GM10248 (cell line): ENCODE results near the gene CCDC107.
A peak's percentile ranks its signal among the peaks of the same experiment; 100 is the strongest.
"Not testable (repeated sequence)": the region's sequence is repeated elsewhere in the genome, so short reads cannot be mapped to it uniquely, and the experiment has no call there.

Experiments used
- CTCF ChIA-PET: fragments of 300-600 bp; sonication (Branson Sonifier 250); formaldehyde crosslinking; extraction: SDS; loops from one replicate; lab custom pipeline; 2021; ENCODE audit warnings: antibody characterized with exemption; lab: Yijun Ruan, JAX
- POLR2A ChIA-PET: fragments of 350-650 bp; sonication (Branson Sonifier 250); formaldehyde crosslinking; extraction: SDS; loops from one replicate; lab custom pipeline; 2020; ENCODE audit warnings: antibody characterized with exemption; lab: Yijun Ruan, JAX
- DNase-seq: peaks from one replicate; pipeline ENCODE4 v3.0.0; 2012; ENCODE audit errors: extremely low spot score
- CTCF ChIP-seq: IDR thresholded peaks from 2 replicates; pipeline ENCODE4 v1.5.1; 2012; ENCODE audit warnings: mild to moderate bottlenecking, low read depth; ENCODE audit errors: extremely low read depth, missing control alignments, control extremely low read depth

The CCDC107 gene

DNA sequence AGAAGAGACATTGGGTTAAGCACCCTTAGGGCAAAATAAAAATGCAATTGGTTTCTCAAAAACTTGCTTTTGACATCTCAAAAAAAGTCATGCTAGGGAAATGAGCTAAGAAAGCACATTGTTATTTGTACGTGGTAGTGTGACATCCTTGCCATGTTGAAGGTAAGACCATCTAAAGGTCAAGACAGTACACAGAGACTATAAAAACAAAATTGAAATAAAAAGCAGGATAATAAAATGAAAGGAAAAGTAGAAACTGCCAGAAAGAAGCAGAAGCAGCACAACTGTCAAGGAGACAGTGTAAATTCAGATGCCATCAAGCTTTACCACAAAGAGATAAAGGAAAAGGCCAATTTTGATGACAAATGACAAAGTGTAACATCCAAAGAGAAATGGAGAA lies 18.9 kb upstream of the CCDC107 start:
- DNase-seq, POLR2A ChIA-PET: not testable (repeated sequence)
- CTCF ChIA-PET: interaction anchor here (1.1 to 3.2 kb wide), 9 partner anchors 9 to 187 kb away, joined by 3 to 7 read pairs (median 4); partner anchors contain the start of gene TLN1

- DNase-seq: no peak
- ChIA-PET CTCF (interaction anchor here (0.7 to 3.2 kb wide), 9 partner anchors 18 to 187 kb away, joined by 3 to 7 read pairs (median 4); partner anchors contain the start of genes CCDC107, RMRP and TLN1), POLR2A (no interaction called here)
- no peak for TF ChIP-seq CTCF
Measured at GRCh38 chr9:35639631-35640030, 18.5 kb upstream of the CCDC107 start.

DNA sequence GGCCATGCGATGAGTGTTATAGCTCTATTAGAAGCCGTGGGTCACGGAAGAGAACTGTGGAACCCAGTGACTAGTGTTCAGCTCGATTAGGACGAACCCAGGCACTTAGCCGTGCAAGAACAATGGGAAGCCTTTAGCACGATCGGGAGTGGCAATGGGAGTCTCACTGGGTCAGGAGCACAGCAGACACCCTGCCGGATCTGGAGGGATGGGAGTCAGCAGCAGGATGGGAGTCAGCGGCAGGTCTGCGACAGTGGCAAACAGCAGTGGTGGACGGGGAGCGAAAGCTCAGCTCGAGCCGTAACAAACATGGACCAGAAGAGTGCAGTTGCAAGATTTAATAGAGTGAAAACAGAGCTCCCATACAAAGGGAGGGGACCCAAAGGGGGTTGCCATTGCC lies 17.7 kb upstream of the CCDC107 start:
- DNase-seq, POLR2A ChIA-PET: not testable (repeated sequence)
- CTCF ChIA-PET: interaction anchor here (0.7 to 3.2 kb wide), 7 partner anchors 17 to 186 kb away, joined by 3 to 7 read pairs (median 4); partner anchors contain the start of genes CCDC107, RMRP and TLN1

DNA sequence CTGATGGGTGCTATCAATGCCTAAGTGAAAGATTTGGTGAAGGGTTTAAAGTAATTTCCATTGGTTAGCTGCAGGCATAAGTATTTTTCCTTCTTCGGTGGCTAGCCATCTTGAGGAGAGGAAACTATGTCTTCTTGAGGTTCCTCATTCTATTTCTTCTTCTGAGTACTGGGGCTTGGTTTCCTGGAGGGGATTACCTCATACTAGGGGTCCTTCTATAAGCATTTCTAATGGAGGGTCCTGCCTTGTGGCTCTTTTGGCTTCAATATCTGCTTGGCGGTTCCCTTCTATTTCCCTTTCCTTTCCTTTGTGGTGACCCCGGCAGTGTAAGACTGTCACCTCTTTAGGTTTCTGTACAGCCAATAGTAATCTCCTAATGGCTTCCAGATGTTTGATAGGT lies 16.6 kb upstream of the CCDC107 start:
- CTCF ChIA-PET: interaction anchor here (3.2 kb wide), 1 partner anchor 20 kb away, joined by 7 read pairs; no protein-coding TSS in a partner anchor
- POLR2A ChIA-PET, DNase-seq: not testable (repeated sequence)

DNA sequence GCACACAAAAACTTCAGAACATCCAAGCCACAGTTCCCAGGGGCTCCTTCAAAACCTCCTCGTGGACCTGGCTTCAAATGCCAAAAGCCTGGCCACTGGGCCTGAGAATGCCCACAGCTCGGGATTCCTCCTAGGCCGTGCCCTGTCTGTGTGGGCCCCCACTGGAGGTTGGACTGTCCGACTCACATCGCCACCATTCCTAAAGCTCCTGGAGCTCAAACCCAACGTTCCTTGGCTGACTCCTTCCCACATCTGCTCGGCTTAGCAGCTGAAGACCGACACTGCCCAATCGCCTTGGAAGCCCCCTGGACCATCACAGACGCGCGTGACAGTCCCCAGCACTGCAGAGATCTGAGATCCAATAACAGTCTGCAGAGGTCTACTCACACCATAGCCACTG lies 15.0 kb upstream of the CCDC107 start:
- no peak for DNase-seq
- ChIA-PET POLR2A (no interaction called here), CTCF (interaction anchor here (1.4 to 4.5 kb wide), 2 partner anchors 14 to 109 kb away, joined by 3 to 26 read pairs; no protein-coding TSS in a partner anchor)
- TF ChIP-seq CTCF: no peak

- CTCF ChIA-PET: interaction anchor here (0.6 to 7.2 kb wide), 19 partner anchors 12 to 189 kb away, joined by 3 to 138 read pairs (median 6); partner anchors contain the start of genes ARHGEF39, CCDC107, CD72 and CREB3
- DNase-seq: peak; percentile 6
- POLR2A ChIA-PET: interaction anchor here (1.0 to 1.6 kb wide), 2 partner anchors 12 to 86 kb away, joined by 3 to 5 read pairs; partner anchors contain the start of genes CCDC107, CREB3, RMRP and TLN1
Measured at GRCh38 chr9:35645736-35646135, 12.4 kb upstream of the CCDC107 start.

- peak; percentile 28 for DNase-seq
- CTCF ChIA-PET: interaction anchor here (1.0 to 7.2 kb wide), 20 partner anchors 12 to 180 kb away, joined by 3 to 138 read pairs (median 6); partner anchors contain the start of genes ARHGEF39, CCDC107, CD72 and CREB3
- POLR2A ChIA-PET: interaction anchor here (0.5 to 1.6 kb wide), 3 partner anchors 12 to 86 kb away, joined by 3 to 5 read pairs (median 5); partner anchors contain the start of genes CCDC107, CREB3, RMRP and TLN1
- TF ChIP-seq CTCF: no peak
Measured at GRCh38 chr9:35646153-35646532, 11.9 kb upstream of the CCDC107 start.

DNA sequence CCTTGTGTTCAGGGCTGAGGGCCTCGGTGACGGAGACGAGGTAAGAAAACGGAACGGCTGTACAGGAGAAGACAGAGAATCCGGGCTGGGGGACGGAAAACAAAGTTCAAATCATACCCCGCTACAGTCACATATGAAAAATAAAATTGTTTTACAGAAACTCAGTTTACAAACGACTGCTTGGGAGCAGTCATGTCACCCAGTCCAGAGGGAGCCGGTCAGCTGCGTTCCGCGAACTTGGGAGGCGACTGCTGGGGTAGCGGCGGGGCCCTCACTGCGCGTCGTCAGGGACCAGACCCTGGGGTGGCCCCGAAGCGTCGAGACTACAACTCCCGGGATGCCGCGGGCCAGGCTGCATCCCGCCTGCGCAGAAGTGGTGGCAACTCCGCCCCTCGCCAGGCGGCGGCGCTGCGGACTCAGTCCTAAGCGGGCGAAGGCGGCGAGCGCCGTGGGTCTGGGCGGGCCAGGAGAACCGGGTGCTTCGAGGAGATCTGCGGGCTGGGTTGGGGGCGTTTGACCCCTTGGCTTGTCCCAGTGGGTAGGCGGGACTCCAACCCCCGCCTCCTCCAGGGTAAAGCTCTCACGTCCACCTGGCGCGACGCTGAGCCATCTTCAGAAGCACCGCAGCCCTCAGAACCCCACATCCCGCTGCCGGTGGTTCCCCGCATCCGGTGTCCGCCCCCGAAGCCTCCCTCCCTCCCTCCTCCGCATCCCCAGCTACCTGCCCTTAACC lies 11.4 kb upstream of the CCDC107 start:
- ChIA-PET CTCF (interaction anchor here (0.7 to 7.2 kb wide), 30 partner anchors 8 to 567 kb away, joined by 3 to 138 read pairs (median 4); partner anchors contain the start of genes ARHGEF39, CCDC107, CD72 and CREB3), POLR2A (interaction anchor here (0.5 to 1.6 kb wide), 3 partner anchors 11 to 85 kb away, joined by 3 to 5 read pairs (median 5); partner anchors contain the start of genes CCDC107, CREB3, RMRP and TLN1)
- peak; percentile 98 for TF ChIP-seq CTCF
- DNase-seq: peak; percentile 94
